Natural killer cell (primary cell): ENCODE data around the gene RASGRF1. TPM values are rescaled to one million over a fixed set of nuclear protein-coding genes. Genes with fewer than 3 reads are reported as not detected.

Experiments used
- ATAC-seq, 3 donors: fragments of 150-1000 bp in 2 of 3; fragments of 200-7000 bp in 1 of 3; cut with Tn5 transposase; 1 replicate in 1 of 3; 2 replicates in 2 of 3; pipeline ENCODE4 v1.10.0; 2021; ENCODE audit warnings: mild to moderate bottlenecking in 2 of 3, moderate library complexity in 2 of 3
- DNase-seq, 2 donors: peaks; one replicate each; pipeline versions ENCODE4 v3.0.0 to v3.0.0-alpha.2; 2013 to 2021; ENCODE audit warnings: mixed read lengths in 1 of 2
- H3K27ac ChIP-seq: one replicate; pipeline ENCODE4 v1.5.1; 2013; ENCODE audit warnings: mild to moderate bottlenecking, low read length
- H3K27me3 ChIP-seq: one replicate; pipeline ENCODE4 v1.6.1; 2013; ENCODE audit warnings: low read length; ENCODE audit not compliant: control insufficient read depth, insufficient read depth
- H3K36me3 ChIP-seq: one replicate; pipeline ENCODE4 v1.6.1; 2013; ENCODE audit warnings: low read length; ENCODE audit not compliant: control insufficient read depth, insufficient read depth
- H3K4me1 ChIP-seq: one replicate; pipeline ENCODE4 v1.6.1; 2013; ENCODE audit warnings: low read length; ENCODE audit not compliant: control insufficient read depth, insufficient read depth
- H3K4me3 ChIP-seq: one replicate; pipeline ENCODE4 v1.5.1; 2013; ENCODE audit warnings: low read length
- H3K9me3 ChIP-seq: one replicate; pipeline ENCODE4 v1.6.1; 2013; ENCODE audit warnings: low read length; ENCODE audit not compliant: control insufficient read depth, insufficient read depth
- H3K27ac Mint-ChIP-seq, 2 donors: one replicate each; pipeline ENCODE4 v1.8.0; 2022; ENCODE audit warnings: mild to moderate bottlenecking in 2 of 2, mixed read lengths in 2 of 2, moderate library complexity in 1 of 2
- H3K27me3 Mint-ChIP-seq, 2 donors: one replicate each; pipeline ENCODE4 v1.8.0; 2022; ENCODE audit warnings: low read depth in 2 of 2, mixed read lengths in 2 of 2
- H3K36me3 Mint-ChIP-seq: one replicate; pipeline ENCODE4 v1.8.0; 2022; ENCODE audit warnings: mixed read lengths
- H3K4me1 Mint-ChIP-seq, 2 donors: one replicate each; pipeline ENCODE4 v1.8.0; 2022; ENCODE audit warnings: mixed read lengths in 2 of 2
- H3K4me3 Mint-ChIP-seq: one replicate; pipeline ENCODE4 v1.8.0; 2022; ENCODE audit warnings: mild to moderate bottlenecking, moderate library complexity, mixed read lengths
- H3K9me3 Mint-ChIP-seq, 2 donors: one replicate each; pipeline ENCODE4 v1.8.0; 2022; ENCODE audit warnings: mixed read lengths in 2 of 2
- CTCF ChIP-seq: fragments of 200-600 bp; IDR thresholded peaks from one replicate; pipeline ENCODE4 v1.8.0; 2022; ENCODE audit warnings: antibody characterized with exemption
- WGBS: methylation state at CpG from one replicate; pipeline ENCODE4 v1.1.7; 2013; ENCODE audit warnings: missing lambda C conversion rate; ENCODE audit not compliant: insufficient coverage; 5-methylcytosine and 5-hydroxymethylcytosine counted together
- intact Hi-C: fragments of 100-400 bp; cut with micrococcal nuclease; formaldehyde crosslinking; loops from one replicate; pipeline ENCODE4 v1.14.2; 2022
- total RNA-seq, 4 donors: library from RNA; stranded (reverse); fragments of 120-200 nt in 1 of 4; gene quantifications; one replicate each; pipeline versions ENCODE4 v1.2.3 to v1.2.4, GENCODE V29; 2013 to 2022

RASGRF1 gene
- total RNA-seq, 3 donors from 2014 or later (not counting 1 experiment from before 2014, with no cell fraction given): not detected

DNA sequence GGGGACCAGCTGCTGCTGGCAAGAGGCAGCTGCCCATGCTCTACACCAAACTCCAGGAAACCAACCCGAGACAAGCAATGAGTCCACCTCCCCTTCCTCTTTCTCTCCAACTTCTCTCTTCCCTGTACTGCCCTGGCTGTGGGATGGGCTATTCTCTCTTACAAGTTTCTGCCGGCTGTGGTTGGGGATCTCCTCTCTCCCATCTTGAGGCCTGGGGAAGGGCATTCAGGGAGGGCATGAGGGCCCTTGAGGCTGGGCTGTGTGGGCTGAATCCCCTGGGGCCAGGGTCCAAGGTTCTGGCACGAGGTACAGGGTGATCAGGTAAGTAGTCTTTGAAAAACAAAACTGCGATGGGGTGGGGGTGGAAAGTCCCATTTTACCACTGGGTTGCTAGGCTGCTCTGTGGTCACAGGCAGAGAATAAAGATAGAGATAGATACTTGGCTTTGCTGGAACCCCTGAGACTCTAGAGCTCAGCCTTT is 113.4 kb downstream of the RASGRF1 start:
- no peaks in the 10 kb centered on the region for H3K9me3 ChIP-seq
- Mint-ChIP-seq H3K9me3 (no peaks in the 10 kb centered on the region), H3K27ac (no peak overlapping the region), H3K27me3 (no peaks in the 10 kb centered on the region), H3K4me1 (no peaks in the 10 kb centered on the region), H3K4me3 (no peak overlapping the region), H3K36me3 (no peaks in the 10 kb centered on the region)
- no peak overlapping the region for H3K4me3 ChIP-seq
- ATAC-seq (peak in 1 of 3 donors; percentile 17), DNase-seq (peak in 1 of 2 donors; percentile 10)
- H3K27me3 ChIP-seq: no peaks in the 10 kb centered on the region
- peaks cover 18% of the 10 kb centered on the region for H3K4me1 ChIP-seq
- intact Hi-C loops: no loop called here
- 31% methylated on average over 4 of the region's 4 CpGs for WGBS
- no peak overlapping the region for H3K27ac ChIP-seq
- H3K36me3 ChIP-seq: no peaks in the 10 kb centered on the region
- TF ChIP-seq CTCF: no peak

DNA sequence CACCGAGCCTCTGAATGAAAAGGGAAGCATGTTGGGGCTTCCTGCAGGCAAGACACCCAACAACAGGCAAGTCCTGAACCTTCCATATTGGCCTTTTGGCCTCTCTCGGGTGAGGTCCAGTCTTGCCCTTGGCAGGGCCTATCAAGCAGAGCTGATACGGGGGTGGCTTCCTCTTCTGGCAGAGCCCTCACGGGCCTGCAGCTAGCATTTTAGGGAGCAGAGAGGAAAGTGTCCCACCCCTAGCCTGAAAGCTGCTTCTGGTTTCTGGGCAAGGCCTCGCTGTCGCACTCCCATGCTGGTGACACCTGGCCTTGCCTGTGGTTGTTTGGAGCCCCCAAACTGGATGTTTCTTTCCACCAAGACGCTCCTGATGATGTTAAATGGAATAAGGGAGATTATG is 113.9 kb downstream of the RASGRF1 start:
- Mint-ChIP-seq H3K4me1 (no peaks in the 10 kb centered on the region), H3K27ac (no peak overlapping the region), H3K9me3 (no peaks in the 10 kb centered on the region), H3K4me3 (no peak overlapping the region), H3K27me3 (no peaks in the 10 kb centered on the region), H3K36me3 (no peaks in the 10 kb centered on the region)
- Histone ChIP-seq H3K4me3 (no peak overlapping the region), H3K4me1 (peaks cover 18% of the 10 kb centered on the region), H3K9me3 (no peaks in the 10 kb centered on the region), H3K36me3 (no peaks in the 10 kb centered on the region), H3K27ac (no peak overlapping the region), H3K27me3 (no peaks in the 10 kb centered on the region)
- 76% methylated on average over 6 of the region's 7 CpGs for WGBS
- ATAC-seq (no peak), DNase-seq (no peak)
- no peak for TF ChIP-seq CTCF
- intact Hi-C loops: no loop called here

- DNase-seq: no peak
- H3K27me3 ChIP-seq: no peaks in the 10 kb centered on the region
- WGBS: 95% methylated on average over 7 of the region's 7 CpGs
- H3K27ac Mint-ChIP-seq: no peak overlapping the region
- intact Hi-C loops: no loop called here
- ATAC-seq: no peak
- peaks cover 16% of the 10 kb centered on the region for H3K4me1 ChIP-seq
- peaks cover 0 to 2% of the 10 kb centered on the region in 2 donors for H3K27me3 Mint-ChIP-seq
- no peak for TF ChIP-seq CTCF
- H3K27ac ChIP-seq: no peak overlapping the region
- no peaks in the 10 kb centered on the region for H3K9me3 Mint-ChIP-seq
- no peaks in the 10 kb centered on the region for H3K4me1 Mint-ChIP-seq
- no peaks in the 10 kb centered on the region for H3K9me3 ChIP-seq
- no peaks in the 10 kb centered on the region for H3K36me3 ChIP-seq
- H3K4me3 Mint-ChIP-seq: no peak overlapping the region
- no peaks in the 10 kb centered on the region for H3K36me3 Mint-ChIP-seq
- no peak overlapping the region for H3K4me3 ChIP-seq
Observed at GRCh38 chr15:78974272-78974918, 116.2 kb downstream of the RASGRF1 start.
